Measurements from ENCODE around the gene OR2AP1. TPM values are rescaled to one million over a fixed set of nuclear protein-coding genes. Genes with fewer than 3 reads are reported as not detected.
"Not testable (repeated sequence)": the region's sequence is repeated elsewhere in the genome, so short reads cannot be mapped to it uniquely, and the experiment has no call there.

Gene OR2AP1
- total RNA-seq, 1 experiment from 2014 or later, result not detected

DNA sequence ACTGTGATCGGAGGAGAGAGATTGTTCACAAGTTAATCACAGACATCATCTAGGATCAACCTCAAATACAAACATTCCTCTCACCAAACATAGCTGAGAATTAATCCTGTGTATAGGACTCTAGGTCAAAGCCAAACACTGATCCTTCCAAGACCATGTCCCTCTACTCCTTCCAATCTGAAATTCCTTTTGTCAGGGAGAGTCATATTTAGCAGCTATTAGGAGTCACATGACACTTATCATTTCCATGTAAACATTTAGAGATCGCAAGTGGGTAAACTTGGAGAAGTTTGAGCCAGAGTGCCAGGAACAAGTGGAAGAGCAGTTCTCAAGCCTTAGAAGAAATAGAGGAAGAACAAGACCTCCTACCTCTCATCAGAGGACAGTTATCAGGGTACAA, 13.5 kb downstream of the OR2AP1 start (continued):
- TF ChIP-seq MLX (CRISPR knock-in tag; IDR thresholded peaks at IDR 0.05) (no peak), MXD4 (CRISPR knock-in tag; IDR thresholded peaks at IDR 0.05; ENCODE audit: borderline replicate concordance) (no peak)

DNA sequence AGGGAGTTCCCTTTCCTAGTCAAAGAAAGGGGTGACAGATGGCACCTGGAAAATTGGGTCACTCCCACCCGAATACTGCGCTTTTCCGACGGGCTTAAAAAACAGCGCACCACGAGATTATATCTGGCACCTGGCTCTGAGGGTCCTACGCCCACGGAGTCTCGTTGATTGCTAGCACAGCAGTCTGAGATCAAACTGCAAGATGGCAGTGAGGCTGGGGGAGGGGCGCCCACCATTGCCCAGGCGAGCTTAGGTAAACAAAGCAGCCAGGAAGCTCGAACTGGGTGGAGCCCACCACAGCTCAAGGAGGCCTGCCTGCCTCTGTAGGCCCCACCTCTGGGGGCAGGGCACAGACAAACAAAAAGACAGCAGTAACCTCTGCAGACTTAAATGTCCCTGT, 17.9 kb downstream of the OR2AP1 start:
- peak; percentile 48 for DNase-seq (ENCODE audit: low spot score)
- CTCF ChIA-PET, result interaction anchor here (1.1 to 1.2 kb wide), 2 partner anchors 19 to 66 kb away, joined by 3 read pairs; no protein-coding TSS in a partner anchor
- Mint-ChIP-seq H3K9me3 (peaks cover 38% of the 10 kb centered on the region), H3K36me3 (peaks cover 13% of the 10 kb centered on the region), H3K4me1 (peaks cover 11% of the 10 kb centered on the region)
- POLR2A ChIA-PET; H3K27ac Mint-ChIP-seq; ATAC-seq; H3K27me3 Mint-ChIP-seq (ENCODE audit: low read depth); H3K4me3 Mint-ChIP-seq: not testable (repeated sequence)

DNA sequence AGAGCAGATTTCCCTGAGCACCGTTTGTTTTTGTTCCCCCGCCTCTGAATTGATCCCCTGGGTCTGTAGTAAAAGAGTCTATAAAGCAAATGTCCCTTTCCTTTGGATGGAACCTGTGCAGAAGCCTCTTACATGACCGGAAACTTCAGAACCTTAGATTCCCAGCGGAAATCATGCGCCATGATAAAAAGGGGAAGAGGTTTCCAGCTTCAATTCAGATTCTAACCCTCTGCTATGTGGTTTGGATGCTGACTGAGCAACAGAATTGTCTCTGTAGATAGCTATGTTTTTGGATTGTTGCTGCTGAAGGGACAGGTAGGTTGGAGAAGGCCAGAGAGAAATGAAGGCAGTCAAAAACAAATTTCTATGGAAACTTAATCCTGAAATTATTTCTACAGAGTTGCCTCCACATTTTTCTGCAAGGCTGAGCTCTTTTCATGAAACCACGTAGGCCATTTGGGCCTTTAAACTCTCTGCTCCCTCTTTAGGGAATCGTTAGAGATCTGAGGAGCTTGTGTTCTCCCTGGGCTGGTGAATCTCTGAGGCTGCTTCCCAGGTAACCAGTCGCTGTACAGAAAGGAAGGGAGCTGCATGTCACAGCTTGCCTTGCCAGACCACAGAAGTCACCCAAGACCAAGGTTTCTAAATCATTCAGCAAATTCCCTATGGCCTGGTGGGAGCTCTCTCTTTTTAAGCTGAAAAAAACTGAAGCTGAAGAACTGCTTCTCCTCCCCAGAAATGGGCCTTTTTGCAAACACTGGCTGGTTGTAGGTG, 35.7 kb downstream of the OR2AP1 start:
- CTCF ChIA-PET, result interaction anchor here (0.9 to 1.2 kb wide), 4 partner anchors 12 to 74 kb away, joined by 3 to 5 read pairs (median 3); a partner anchor contains a TSS
- no peak overlapping the region for H3K4me3 Mint-ChIP-seq
- H3K4me1 Mint-ChIP-seq, result 0 out of 2 replicates have a peak, but pooled peaks cover 3% of the 10 kb centered on the region
- H3K36me3 Mint-ChIP-seq, result no peaks in the 10 kb centered on the region
- DNase-seq (ENCODE audit: low spot score) (no peak), ATAC-seq (no peak)
- no peak for TF ChIP-seq ZBTB21 (CRISPR knock-in tag; IDR thresholded peaks at IDR 0.05; ENCODE audit: borderline replicate concordance)
- TF ChIP-seq ATF2 (CRISPR knock-in tag; IDR thresholded peaks at IDR 0.05; ENCODE audit: borderline replicate concordance, low read depth), result no peak
- TF ChIP-seq, protein P1, sequence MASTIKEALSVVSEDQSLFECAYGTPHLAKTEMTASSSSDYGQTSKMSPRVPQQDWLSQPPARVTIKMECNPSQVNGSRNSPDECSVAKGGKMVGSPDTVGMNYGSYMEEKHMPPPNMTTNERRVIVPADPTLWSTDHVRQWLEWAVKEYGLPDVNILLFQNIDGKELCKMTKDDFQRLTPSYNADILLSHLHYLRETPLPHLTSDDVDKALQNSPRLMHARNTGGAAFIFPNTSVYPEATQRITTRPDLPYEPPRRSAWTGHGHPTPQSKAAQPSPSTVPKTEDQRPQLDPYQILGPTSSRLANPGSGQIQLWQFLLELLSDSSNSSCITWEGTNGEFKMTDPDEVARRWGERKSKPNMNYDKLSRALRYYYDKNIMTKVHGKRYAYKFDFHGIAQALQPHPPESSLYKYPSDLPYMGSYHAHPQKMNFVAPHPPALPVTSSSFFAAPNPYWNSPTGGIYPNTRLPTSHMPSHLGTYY (CRISPR knock-in tag; IDR thresholded peaks at IDR 0.05), result no peak
- TF ChIP-seq NR2C2 (CRISPR knock-in tag; IDR thresholded peaks at IDR 0.05), result no peak
- TF ChIP-seq, protein P2, sequence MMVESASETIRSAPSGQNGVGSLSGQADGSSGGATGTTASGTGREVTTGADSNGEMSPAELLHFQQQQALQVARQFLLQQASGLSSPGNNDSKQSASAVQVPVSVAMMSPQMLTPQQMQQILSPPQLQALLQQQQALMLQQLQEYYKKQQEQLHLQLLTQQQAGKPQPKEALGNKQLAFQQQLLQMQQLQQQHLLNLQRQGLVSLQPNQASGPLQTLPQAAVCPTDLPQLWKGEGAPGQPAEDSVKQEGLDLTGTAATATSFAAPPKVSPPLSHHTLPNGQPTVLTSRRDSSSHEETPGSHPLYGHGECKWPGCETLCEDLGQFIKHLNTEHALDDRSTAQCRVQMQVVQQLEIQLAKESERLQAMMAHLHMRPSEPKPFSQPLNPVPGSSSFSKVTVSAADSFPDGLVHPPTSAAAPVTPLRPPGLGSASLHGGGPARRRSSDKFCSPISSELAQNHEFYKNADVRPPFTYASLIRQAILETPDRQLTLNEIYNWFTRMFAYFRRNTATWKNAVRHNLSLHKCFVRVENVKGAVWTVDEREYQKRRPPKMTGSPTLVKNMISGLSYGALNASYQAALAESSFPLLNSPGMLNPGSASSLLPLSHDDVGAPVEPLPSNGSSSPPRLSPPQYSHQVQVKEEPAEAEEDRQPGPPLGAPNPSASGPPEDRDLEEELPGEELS (CRISPR knock-in tag; IDR thresholded peaks at IDR 0.05), result no peak
- no peak for TF ChIP-seq OVOL2 (CRISPR knock-in tag; IDR thresholded peaks at IDR 0.05; ENCODE audit: borderline replicate concordance)
- TF ChIP-seq ZNF532 (CRISPR knock-in tag; IDR thresholded peaks at IDR 0.05; ENCODE audit: borderline replicate concordance), result no peak
- TF ChIP-seq HMGA2 (CRISPR knock-in tag; IDR thresholded peaks at IDR 0.05), result no peak
- no peak for TF ChIP-seq RELA (CRISPR knock-in tag; IDR thresholded peaks at IDR 0.05; ENCODE audit: borderline replicate concordance)
- TF ChIP-seq NR3C1 (CRISPR knock-in tag; conservative IDR thresholded peaks at IDR 0.05; ENCODE audit: low read depth), result no peak
- TF ChIP-seq SOX15 (CRISPR knock-in tag; IDR thresholded peaks at IDR 0.05), result no peak
- TF ChIP-seq CREM (CRISPR knock-in tag; IDR thresholded peaks at IDR 0.05), result no peak
- TF ChIP-seq RORB (CRISPR knock-in tag; IDR thresholded peaks at IDR 0.05), result no peak
- TF ChIP-seq JAZF1 (CRISPR knock-in tag; IDR thresholded peaks at IDR 0.05), result no peak
- no peak overlapping the region for H3K27ac Mint-ChIP-seq
- peaks cover 10% of the 10 kb centered on the region for H3K27me3 Mint-ChIP-seq (ENCODE audit: low read depth)
- POLR2A ChIA-PET, result no interaction called here
- H3K9me3 Mint-ChIP-seq, result peaks cover 15% of the 10 kb centered on the region

Measured in WTC11 (cell line).